HG03095 (cell line): ENCODE results near the gene BRI3.

Source experiments
- ATAC-seq: cut with Tn5 transposase; IDR thresholded peaks from one replicate; pipeline ENCODE4 v1.9.1; 2021; ENCODE audit warnings: moderate library complexity; ENCODE audit not compliant: unreplicated experiment

BRI3 gene

GRCh38 chr7:98280791-98281756 lies at the start of gene BRI3:
TSS of gene BRI3 (plus strand) at chr7:98281686. CDS start at chr7:98281796, 110 bp downstream.
- peak; percentile 71 for ATAC-seq

DNA sequence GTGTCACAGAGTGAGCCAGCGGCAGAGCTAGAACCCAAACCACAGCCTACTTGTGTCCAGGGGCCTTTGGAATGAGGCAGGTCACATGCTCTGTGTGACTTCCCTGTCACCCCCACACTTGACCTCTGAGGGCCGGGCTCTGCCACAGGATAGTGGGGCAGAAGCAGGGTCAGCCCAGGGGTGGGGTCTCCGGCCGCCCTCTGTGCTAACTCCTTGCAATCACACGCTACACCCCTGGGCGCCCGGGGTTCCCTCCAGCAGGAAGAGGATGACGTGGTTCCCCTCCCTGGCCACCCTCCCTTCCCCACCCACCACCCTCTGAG lies 49.3 kb upstream of the BRI3 start:
- no peak for ATAC-seq

DNA sequence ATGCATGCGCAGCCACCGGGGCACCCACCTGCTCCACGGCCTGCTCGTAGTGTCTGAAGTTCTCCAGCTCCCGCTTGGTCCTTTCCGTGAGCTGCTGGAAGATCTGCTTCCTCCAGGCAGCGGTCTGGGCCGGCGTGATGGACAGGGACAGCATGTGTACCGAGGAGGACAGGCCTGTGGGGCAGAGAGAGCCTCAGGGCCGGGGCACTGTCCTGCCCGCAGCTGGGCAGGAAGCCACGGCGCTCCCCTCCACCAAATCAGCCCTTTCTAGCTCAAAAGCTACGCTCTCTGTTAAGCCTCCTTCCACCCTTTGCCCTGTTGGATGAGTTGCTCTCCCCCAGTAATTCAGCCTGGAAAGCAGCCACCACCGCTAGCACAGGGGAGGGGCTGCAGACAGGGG lies 48.7 kb upstream of the BRI3 start:
- no peak for ATAC-seq

GRCh38 chr7:98233219-98234070 lies 48.0 kb upstream of the BRI3 start:
- no peak for ATAC-seq

GRCh38 chr7:98234429-98235147 lies 46.9 kb upstream of the BRI3 start:
- ATAC-seq: no peak

DNA sequence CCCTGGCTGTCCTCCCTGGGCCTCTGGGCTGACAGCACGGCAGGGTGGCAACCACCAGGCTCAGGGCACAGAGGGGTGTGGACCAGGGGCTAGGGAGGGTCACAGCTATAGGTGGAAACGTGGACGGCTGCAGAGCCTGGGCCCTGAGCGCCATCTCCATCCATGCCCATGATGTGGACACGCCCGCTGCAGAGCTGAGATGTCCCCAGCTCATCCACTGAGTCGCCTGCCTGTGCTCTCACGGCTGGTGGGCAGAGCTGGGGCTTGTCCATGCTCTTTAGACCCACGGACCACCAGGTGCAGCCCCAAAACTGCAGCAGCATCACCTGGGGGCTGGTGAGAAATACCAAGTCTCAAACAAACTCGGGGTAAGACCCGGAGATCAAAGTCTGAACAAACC lies 45.6 kb upstream of the BRI3 start:
- ATAC-seq: no peak

DNA sequence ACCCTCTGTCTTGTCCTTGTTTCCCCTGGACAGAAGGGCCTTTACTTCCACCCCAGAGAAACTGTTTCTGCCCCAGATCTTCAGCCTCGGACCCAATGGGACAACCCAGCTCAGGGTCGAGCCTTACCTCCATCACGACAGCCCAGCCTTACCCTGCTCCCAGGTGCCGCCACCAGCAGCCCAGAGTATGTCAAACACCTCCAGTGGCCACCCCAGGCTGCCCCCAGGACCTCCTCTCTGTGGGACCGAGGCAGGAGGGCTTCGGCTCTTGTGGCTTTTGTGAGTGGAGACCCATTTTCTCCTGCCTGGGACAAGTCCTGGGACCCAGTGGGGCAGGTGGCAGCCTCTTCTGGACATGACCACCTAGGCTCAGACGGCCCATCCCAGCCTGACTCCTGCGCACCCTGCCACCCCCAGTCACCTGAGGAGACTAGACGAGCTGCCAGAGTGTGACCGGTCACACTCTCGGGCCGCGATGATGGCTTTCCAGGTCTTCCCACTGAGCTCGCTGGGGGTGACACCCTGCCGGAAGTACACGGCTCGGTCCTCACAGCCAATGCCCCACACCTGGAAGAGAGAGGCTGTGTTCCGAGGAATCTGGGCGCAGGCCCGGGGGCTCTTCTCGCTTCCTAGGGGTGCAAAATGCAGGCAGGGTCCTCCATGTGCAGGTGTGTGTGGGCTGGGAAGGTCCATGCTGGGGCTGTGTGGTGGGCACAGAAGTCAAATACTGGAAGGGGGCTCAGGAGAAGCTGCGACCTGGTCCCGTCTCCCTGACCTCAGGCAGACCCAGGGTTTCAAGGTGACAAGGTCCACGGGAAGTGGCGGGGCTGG lies 44.9 kb upstream of the BRI3 start:
- ATAC-seq: no peak

DNA sequence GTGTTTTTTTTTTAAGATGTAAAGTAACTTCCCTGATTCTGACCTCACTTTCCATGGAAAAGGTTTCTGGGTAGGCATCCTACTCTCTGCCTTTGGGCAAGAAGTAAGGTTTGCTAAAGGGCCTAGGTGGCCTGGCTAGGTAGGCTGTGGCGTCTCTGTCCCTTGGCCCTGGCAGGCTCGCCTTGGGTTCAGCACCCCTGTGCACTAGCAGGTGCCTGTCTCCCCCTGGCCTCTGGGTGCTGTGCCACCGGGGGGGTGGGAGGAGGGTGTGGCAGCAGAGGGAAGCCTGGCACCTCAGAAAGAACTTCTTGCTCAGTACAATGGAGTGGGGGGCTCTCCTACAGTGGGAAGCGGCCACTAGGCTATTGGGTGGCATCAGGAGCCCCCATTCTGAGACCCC lies 43.4 kb upstream of the BRI3 start:
- ATAC-seq: no peak

GRCh38 chr7:98238976-98239375 lies 42.5 kb upstream of the BRI3 start:
- no peak for ATAC-seq

DNA sequence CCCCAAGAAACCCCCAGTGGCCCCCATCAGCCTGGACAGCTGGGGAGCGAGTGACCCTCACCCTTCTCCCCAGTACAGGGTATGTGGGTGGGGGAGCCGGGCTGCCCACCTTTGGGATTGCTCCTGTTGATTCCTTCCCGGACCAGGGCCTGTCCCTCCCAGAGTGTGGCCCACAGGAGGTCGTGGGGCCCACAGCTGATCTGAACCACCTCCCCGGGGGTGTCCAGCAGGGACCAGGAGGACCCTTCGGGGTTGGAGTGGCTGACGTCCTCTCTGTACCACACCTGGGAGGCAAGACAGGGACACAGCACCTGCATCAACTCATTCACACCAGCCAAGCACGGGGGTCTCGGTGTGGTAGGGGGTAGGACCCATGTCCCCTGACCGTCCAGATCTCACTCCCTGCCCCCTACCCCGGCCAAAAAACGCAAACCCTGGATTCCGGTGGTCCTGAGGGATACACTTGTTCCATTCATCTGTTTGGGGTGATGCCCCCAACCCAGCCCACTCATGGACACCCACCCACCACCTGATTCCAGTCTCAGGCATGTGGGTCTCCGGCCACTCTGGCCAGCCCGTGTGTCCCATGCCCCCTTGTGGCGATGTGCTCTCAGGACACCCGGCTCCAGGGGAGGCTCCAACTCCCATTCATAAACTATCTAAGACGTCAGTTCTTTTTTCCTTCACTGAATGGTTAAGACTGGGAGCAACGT lies 40.4 kb upstream of the BRI3 start:
- peak; percentile 60 for ATAC-seq

GRCh38 chr7:98241674-98242241 lies 39.7 kb upstream of the BRI3 start:
- no peak for ATAC-seq

GRCh38 chr7:98242342-98242741 lies 39.1 kb upstream of the BRI3 start:
- ATAC-seq: no peak

DNA sequence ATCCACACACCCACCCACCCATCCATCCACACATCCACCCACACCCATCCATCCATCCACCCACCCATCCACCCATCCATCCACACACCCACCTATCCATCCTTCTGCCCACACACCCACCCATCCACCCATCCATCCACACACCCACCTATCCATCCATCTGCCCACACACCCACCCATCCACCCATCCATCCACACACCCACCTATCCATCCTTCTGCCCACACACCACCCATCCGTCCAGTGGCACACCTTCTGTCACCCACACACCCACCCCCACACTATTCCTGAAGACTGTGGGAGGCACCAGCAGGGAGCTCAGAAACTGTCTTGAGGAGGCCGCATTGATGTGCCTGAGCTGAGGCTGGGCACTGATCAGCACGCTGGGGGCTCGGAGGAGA lies 38.6 kb upstream of the BRI3 start:
- ATAC-seq: no peak

- no peak for ATAC-seq
These were observed 36.6 kb upstream of the BRI3 start for GRCh38 chr7:98244871-98245270.

- no peak for ATAC-seq
These were observed 33.3 kb upstream of the BRI3 start for GRCh38 chr7:98248156-98248555.

GRCh38 chr7:98249106-98249505 lies 32.4 kb upstream of the BRI3 start:
- no peak for ATAC-seq

- no peak for ATAC-seq
These were observed 30.7 kb upstream of the BRI3 start for GRCh38 chr7:98250789-98251188.

DNA sequence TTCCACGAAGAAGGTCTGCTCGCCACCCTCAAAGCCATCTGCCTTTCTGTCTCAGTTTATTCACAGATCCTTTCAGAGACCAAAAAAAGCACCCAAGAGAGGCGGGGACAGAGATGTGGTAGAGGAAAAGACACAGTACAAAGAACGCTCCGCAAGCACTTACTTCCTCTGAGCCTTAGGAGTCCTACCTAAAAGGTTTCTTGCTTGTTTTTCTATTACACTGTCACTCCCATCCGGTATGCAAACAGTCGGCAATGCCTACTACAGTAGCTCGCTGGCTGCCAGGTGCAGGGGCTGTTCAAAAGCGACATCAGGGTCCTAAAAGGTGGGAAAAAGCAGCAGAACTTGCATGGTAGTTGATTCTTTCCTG lies 30.3 kb upstream of the BRI3 start:
- peak; percentile 32 for ATAC-seq

DNA sequence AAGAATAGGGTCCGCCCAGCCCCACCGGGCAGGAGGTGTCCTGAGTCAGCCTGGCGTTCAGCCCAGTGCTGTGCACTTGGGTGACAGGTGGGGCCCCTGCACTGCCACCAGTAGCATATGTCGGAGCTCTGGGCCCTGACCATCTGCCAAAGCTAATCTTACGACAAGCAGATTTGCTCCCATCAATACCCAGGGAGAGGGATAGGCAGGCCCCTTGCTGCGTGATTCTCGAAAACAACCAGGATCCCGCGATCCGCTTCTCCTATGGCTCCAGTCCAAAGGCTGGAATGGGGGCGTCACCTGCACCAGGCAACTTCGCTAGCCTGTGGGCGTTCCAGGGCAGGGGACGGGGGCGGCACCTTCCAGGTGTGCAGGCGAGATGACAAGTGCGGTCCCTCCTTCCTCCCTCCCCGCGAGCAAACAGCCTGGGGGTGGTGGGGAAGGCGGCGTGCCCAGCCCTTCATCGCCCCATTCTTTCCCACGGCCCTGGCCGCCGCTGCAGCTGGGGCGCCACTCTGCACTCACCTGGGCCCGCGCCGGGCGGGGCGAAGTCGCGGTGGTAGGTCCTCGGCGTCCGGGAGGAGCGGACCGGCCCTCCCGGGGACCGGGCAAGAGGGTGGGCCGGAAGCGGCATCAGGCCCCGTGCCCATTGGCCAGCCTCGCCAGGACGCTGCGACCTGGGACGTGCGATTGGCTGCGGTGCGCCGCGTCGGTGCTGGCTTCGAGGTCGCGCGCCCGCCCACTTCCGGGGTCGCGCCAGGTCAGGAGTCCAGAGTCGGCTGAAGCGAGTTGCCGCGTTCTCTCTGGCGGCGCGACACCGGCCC lies 29.7 kb upstream of the BRI3 start, which contains the start of gene TECPR1:
TSS of gene TECPR1 (minus strand) at position 632 of the 824 bp plus-strand sequence. CDS start 6,086 bp downstream, outside the sequence.
- peak; percentile 95 for ATAC-seq
